BLaER1 treated with 17β-estradiol and CSF1 and Interleukin-3, amounts not matched to agents 10 nM and 100 nM (cell line): ENCODE measurements around the gene SPATS2.
A peak's percentile ranks its signal among the peaks of the same experiment; 100 is the strongest.

Experiments
- H3K27ac ChIP-seq, 11 experiments: shearing (Covaris generic); formaldehyde crosslinking; 2 replicates each; pipeline ENCODE4 v1.8.1; 2022
- H3K27me3 ChIP-seq, 11 experiments: shearing (Covaris generic); formaldehyde crosslinking; 2 replicates each; pipeline ENCODE4 v1.8.1; 2022
- H3K36me3 ChIP-seq, 11 experiments: shearing (Covaris generic); formaldehyde crosslinking; 2 replicates each; pipeline ENCODE4 v1.8.1; 2022
- H3K4me1 ChIP-seq, 10 experiments: shearing (Covaris generic); formaldehyde crosslinking; 2 replicates each; pipeline ENCODE4 v1.8.1; 2022
- H3K4me2 ChIP-seq, 11 experiments: shearing (Covaris generic); formaldehyde crosslinking; 2 replicates each; pipeline ENCODE4 v1.8.1; 2022
- H3K4me3 ChIP-seq, 10 experiments: shearing (Covaris generic); formaldehyde crosslinking; 2 replicates each; pipeline ENCODE4 v1.8.1; 2022
- H3K9ac ChIP-seq, 11 experiments: shearing (Covaris generic); formaldehyde crosslinking; 2 replicates each; pipeline ENCODE4 v1.8.1; 2022
- H3K9me3 ChIP-seq, 11 experiments: shearing (Covaris generic); formaldehyde crosslinking; replicated peaks in 1 of 11; 2 replicates each; pipeline ENCODE4 v1.8.1; 2022
- H4K20me1 ChIP-seq, 11 experiments: shearing (Covaris generic); formaldehyde crosslinking; 2 replicates each; pipeline ENCODE4 v1.8.1; 2022
- Cebpa-rat ChIP-seq, 11 experiments: shearing (Covaris generic); IDR thresholded peaks; 2 replicates each; pipeline ENCODE4 v1.8.1; 2022

The SPATS2 gene

DNA sequence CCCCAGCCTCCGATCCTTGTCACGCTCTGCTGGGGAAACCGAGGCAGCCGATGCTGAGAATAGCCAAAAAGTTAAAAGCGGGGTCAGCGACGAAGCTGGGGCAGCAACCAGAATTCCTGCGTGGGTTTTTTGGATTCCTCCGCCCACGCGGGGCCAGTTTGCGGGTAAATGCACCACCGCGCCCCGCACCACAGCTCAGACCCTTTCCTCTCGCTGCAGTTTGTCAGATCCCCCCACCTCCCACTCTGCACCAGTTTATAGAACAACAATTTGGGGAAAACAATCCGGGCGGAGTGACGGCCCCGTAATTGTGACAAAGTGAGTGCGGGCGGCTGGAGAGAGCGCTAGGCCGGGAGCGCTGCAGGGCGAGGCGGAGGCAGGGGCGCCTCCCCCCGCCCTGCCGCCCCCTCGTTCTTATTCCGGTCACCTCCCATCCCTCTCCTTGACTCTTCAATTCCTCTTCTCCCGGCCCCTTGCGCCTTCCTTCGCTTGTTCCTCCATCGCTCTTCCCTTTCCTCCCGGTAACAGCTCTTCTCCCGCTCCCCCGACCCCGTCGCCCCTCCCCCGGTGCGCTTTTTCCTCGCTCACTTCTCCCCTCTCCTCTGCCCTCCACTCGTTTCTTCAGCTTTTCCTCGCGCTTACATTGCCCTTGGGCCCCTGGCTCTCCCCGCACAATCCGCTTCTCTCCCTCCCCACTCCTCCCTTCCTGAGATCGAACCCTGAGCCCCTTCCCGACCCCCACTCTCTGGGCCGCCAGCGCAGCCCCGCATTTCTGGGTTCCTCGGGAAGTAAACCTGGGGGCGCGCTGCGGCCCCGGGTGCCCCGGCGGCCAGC lies 21.2 kb upstream of the SPATS2 start:
- peaks cover 43 to 68% (median 61%) of the 10 kb centered on the region in 10 experiments for H3K4me1 ChIP-seq
- no peak for TF ChIP-seq Cebpa-rat (IDR thresholded peaks at IDR 0.05)
- H3K9ac ChIP-seq, result peak overlapping the region; percentile 27 to 69 (median 53); a peak in 19 of 22 replicates
- H3K27me3 ChIP-seq, result peaks cover 76 to 87% (median 82%) of the 10 kb centered on the region in 11 experiments
- peaks cover 0 to 64% (median 54%) of the 10 kb centered on the region in 11 experiments; a peak in 19 of 22 replicates for H4K20me1 ChIP-seq
- peak overlapping the region; percentile 92 to 100 (median 99) for H3K4me2 ChIP-seq
- H3K27ac ChIP-seq, result no peak overlapping the region
- no peaks in the 10 kb centered on the region for H3K36me3 ChIP-seq
- peak overlapping the region; percentile 48 to 70 (median 58) for H3K4me3 ChIP-seq
- no peaks in the 10 kb centered on the region for H3K9me3 ChIP-seq

DNA sequence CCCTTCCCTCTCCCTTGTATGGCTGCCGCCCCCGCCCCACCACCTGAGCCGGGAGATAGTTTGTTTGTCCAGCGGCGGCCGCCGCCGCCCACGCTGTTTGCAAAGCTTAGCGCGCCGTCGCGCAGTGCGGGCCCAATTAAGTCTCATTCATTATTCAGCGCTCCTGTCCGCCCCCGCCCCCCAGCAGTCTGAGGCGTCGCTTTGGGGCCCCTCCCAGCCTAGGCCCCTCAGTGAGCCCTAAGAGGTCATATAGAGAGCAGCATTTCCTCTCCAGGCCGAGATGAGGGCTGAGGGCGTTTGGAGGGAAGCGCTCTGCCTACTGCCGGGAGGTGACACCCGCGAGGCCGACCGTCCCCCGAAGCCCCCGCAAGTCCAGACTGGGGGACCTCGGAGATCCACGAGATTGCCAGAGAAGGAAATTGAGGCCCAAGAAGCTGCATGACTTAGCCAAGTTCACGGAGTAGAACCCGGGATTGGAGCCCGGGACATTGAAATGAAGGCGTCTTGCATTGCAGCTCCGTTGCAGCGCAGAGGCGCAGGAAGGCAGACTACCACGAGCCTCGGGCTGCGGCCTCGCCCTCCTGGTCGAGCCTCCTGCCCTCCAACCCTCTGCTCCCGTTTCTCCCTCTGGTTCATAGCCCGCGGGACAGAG lies 20.5 kb upstream of the SPATS2 start, which contains the start of gene DNAJC22:
TSS of gene DNAJC22 (plus strand) at position 230 of the 652 bp plus-strand sequence. CDS start 1,985 bp downstream, outside the sequence.
- Histone ChIP-seq H3K36me3 (no peaks in the 10 kb centered on the region), H3K9ac (peak within 1 kb of the TSS; percentile 27 to 69 (median 53); a peak in 19 of 22 replicates), H3K4me3 (peak within 1 kb of the TSS; percentile 48 to 70 (median 58)), H4K20me1 (peaks cover 0 to 56% (median 47%) of the 10 kb centered on the region in 11 experiments; a peak in 19 of 22 replicates), H3K9me3 (no peaks in the 10 kb centered on the region), H3K4me2 (peak within 1 kb of the TSS; percentile 92 to 100 (median 99)), H3K27ac (no peak within 1 kb of the TSS), H3K27me3 (peaks cover 68 to 79% (median 74%) of the 10 kb centered on the region in 11 experiments), H3K4me1 (peaks cover 43 to 67% (median 61%) of the 10 kb centered on the region in 10 experiments)
- TF ChIP-seq Cebpa-rat (IDR thresholded peaks at IDR 0.05), result no peak

DNA sequence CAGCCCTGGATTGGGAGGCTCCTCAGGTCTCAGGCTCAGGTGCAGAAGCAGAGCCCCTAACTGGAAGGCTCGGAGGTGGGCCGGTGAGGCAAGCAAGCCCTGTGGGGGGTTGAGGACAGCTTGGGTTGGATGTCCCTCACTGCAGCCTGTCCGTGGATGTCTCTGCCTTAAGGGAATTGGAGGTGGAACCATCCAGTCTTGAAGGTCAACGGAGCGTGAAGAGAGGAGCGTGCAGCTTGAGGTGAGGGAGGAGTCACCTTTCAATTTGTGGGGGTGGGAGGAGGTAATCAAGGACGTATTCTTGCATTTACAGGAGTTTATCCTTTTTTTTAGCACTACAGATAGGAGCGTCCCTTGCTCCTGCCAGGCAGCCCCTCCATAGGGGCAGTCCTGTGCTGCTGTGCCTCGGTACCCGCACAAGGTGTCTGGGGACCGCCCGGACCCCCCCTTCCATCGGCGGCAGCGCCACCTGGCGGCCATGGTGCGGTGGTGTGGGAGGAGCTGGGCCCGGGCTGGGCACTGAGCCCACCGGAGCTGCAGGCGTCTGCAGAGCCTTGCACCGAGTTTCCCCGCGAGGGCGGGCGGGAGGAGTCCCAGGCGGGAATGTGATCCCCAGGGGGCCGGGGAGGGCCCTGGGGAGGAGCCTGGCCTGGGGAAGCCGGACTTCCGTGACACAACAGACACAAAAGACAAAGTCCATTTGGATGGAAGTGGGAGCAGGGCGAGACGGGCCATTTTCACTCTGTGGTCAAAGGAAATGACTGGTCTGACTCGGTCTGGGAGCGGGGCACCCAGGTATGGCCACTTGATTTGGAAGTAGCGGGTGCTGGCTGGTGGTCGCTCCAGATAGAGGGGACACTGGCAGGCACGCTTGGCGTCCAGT lies 19.7 kb upstream of the SPATS2 start:
- Histone ChIP-seq H3K36me3 (no peaks in the 10 kb centered on the region), H3K9me3 (no peaks in the 10 kb centered on the region), H3K27me3 (peaks cover 61 to 72% (median 67%) of the 10 kb centered on the region in 11 experiments), H3K4me1 (peaks cover 39 to 60% (median 55%) of the 10 kb centered on the region in 10 experiments), H3K9ac (peak overlapping the region in 7 of 11 experiments; percentile 7 to 69 (median 38); a peak in 8 of 22 replicates), H3K4me3 (peak overlapping the region; percentile 48 to 70 (median 58)), H3K27ac (no peak overlapping the region), H3K4me2 (peak overlapping the region; percentile 92 to 100 (median 99)), H4K20me1 (peaks cover 0 to 49% (median 39%) of the 10 kb centered on the region in 11 experiments; a peak in 19 of 22 replicates)
- TF ChIP-seq Cebpa-rat (IDR thresholded peaks at IDR 0.05), result no peak

DNA sequence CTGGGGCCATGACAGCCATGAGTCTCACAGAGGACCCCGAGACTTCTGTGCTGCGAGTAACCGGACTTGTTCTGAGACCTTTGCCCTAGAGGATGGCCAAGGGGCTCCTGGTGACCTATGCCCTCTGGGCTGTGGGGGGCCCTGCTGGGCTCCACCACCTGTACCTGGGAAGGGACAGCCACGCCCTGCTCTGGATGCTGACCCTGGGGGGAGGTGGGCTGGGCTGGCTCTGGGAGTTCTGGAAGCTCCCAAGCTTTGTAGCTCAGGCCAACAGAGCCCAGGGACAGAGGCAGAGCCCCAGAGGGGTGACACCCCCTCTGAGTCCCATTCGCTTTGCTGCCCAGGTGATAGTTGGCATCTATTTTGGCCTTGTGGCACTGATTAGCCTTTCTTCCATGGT lies 18.5 kb upstream of the SPATS2 start:
- H3K9ac ChIP-seq, result no peak overlapping the region
- H3K4me3 ChIP-seq, result no peak overlapping the region
- H3K36me3 ChIP-seq, result no peaks in the 10 kb centered on the region
- H3K27ac ChIP-seq, result no peak overlapping the region
- peak overlapping the region in 7 of 11 experiments; percentile 92 to 100 (median 99); a peak in 9 of 22 replicates for H3K4me2 ChIP-seq
- H3K27me3 ChIP-seq, result peaks cover 48 to 59% (median 54%) of the 10 kb centered on the region in 11 experiments
- peaks cover 27 to 48% (median 44%) of the 10 kb centered on the region in 10 experiments for H3K4me1 ChIP-seq
- TF ChIP-seq Cebpa-rat (IDR thresholded peaks at IDR 0.05), result no peak
- H3K9me3 ChIP-seq, result no peaks in the 10 kb centered on the region
- H4K20me1 ChIP-seq, result peaks cover 0 to 37% (median 27%) of the 10 kb centered on the region in 11 experiments; a peak in 17 of 22 replicates

DNA sequence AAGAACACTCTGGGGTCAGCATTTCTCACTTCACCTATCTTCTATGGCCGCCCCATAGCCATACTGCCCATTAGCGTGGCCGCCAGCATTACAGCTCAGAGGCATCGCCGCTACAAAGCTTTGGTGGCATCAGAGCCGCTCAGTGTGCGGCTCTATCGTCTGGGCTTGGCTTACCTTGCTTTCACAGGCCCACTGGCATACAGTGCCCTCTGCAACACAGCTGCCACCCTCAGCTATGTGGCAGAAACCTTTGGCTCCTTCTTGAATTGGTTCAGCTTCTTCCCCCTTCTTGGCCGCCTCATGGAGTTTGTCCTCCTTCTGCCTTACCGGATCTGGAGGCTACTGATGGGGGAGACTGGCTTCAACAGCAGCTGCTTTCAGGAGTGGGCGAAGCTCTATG lies 18.0 kb upstream of the SPATS2 start:
- Histone ChIP-seq H3K4me1 (peaks cover 27 to 43% (median 39%) of the 10 kb centered on the region in 10 experiments), H3K27ac (no peak overlapping the region), H3K36me3 (no peaks in the 10 kb centered on the region), H3K4me2 (no peak overlapping the region), H4K20me1 (peaks cover 0 to 32% (median 22%) of the 10 kb centered on the region in 11 experiments; a peak in 17 of 22 replicates), H3K4me3 (no peak overlapping the region), H3K9ac (no peak overlapping the region), H3K9me3 (no peaks in the 10 kb centered on the region), H3K27me3 (peaks cover 44 to 54% (median 49%) of the 10 kb centered on the region in 11 experiments)
- TF ChIP-seq Cebpa-rat (IDR thresholded peaks at IDR 0.05), result no peak

DNA sequence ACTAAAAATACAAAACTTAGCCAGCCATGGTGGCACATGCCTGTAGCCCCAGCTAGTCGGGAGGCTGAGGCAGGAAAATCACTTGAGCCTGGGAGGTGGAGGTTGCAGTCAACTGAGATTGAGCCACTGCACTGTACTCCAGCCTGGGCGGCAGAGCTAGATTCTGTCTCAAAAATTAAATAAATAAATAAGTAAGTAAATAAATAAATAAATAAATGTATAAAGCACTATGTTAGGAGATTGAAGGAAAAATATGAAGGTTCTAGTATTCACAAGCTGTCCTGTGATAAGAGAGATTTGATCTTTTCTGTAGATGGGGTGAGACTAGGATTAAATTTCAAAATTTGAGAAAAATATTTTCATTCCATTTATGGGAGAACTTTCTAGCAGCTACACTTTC lies 14.9 kb upstream of the SPATS2 start:
- Histone ChIP-seq H3K36me3 (no peaks in the 10 kb centered on the region), H3K27me3 (peaks cover 13 to 24% (median 19%) of the 10 kb centered on the region in 11 experiments), H3K9ac (no peak overlapping the region), H3K9me3 (no peaks in the 10 kb centered on the region), H3K4me3 (no peak overlapping the region), H3K4me1 (peaks cover 8 to 14% (median 12%) of the 10 kb centered on the region in 10 experiments), H3K27ac (no peak overlapping the region), H4K20me1 (peaks cover 0 to 4% (median 2%) of the 10 kb centered on the region in 11 experiments; a peak in 13 of 22 replicates), H3K4me2 (no peak overlapping the region)
- no peak for TF ChIP-seq Cebpa-rat (IDR thresholded peaks at IDR 0.05)

DNA sequence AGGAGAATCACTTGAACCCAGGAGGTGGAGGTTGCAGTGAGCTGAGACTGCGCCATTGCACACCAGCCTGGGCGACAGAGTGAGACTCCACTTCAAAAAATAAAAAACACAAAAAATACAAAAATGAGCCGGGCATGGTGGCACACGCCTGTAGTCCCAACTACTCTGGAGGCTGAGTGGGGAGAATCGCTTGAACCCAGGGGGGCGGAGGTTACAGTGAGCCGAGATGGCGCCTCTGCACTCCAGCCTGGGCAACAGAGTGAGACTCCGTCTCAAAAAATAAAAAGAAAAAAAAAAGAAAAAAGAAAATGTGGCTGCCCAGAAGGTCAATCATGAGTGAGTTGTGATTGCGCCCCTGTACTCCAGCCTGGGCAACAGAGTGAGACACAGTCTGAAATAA lies 11.3 kb upstream of the SPATS2 start:
- H4K20me1 ChIP-seq, result no peaks in the 10 kb centered on the region
- no peak overlapping the region for H3K4me3 ChIP-seq
- no peak overlapping the region for H3K27ac ChIP-seq
- no peaks in the 10 kb centered on the region for H3K4me1 ChIP-seq
- H3K4me2 ChIP-seq, result no peak overlapping the region
- H3K27me3 ChIP-seq, result no peaks in the 10 kb centered on the region
- H3K9ac ChIP-seq, result no peak overlapping the region
- no peak for TF ChIP-seq Cebpa-rat (IDR thresholded peaks at IDR 0.05)
- H3K36me3 ChIP-seq, result no peaks in the 10 kb centered on the region
- H3K9me3 ChIP-seq, result no peaks in the 10 kb centered on the region

DNA sequence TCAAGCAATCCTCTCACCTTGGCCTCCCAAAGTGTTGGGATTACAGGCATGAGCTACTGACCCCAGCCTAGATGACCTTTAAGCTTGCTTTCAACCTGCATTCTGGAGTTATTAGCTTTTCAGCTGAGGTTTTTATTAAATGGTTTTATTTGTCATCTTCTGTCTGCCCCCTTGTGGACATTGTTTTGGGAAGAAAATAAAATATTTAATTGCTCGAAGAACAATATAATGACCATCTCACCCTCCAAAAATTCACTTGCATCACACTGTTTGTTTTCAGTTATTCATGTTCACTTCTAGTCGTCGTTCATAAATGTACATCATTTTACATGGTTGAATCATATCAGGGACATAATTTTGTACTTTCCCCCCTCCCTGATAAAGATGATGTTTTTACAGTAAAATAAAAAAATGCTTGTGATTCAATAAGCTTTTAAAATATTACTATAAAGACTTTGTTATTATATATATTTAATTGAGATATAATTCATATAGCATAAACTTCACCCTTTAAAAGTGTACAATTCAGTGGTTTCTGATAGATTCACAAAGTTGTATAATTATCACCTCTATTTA lies 10.1 kb upstream of the SPATS2 start:
- H3K36me3 ChIP-seq, result no peaks in the 10 kb centered on the region
- no peak overlapping the region for H3K27ac ChIP-seq
- TF ChIP-seq Cebpa-rat (IDR thresholded peaks at IDR 0.05), result no peak
- H3K9ac ChIP-seq, result no peak overlapping the region
- H3K27me3 ChIP-seq, result no peaks in the 10 kb centered on the region
- H3K4me2 ChIP-seq, result no peak overlapping the region
- H3K4me1 ChIP-seq, result no peaks in the 10 kb centered on the region
- H3K4me3 ChIP-seq, result no peak overlapping the region
- no peaks in the 10 kb centered on the region for H4K20me1 ChIP-seq
- no peaks in the 10 kb centered on the region for H3K9me3 ChIP-seq
